HepG2 (cell line): ENCODE results near the gene NEUROD4. TPM values are rescaled to one million over a fixed set of nuclear protein-coding genes. Genes with fewer than 3 reads are reported as not detected.

Source experiments
- ATAC-seq: fragments of 200-7000 bp; cut with Tn5 transposase; 3 replicates; pipeline ENCODE4 v1.9.1; 2020; ENCODE audit warnings: mild to moderate bottlenecking, moderate library complexity
- BruUV-seq: library from RNA; stranded (reverse); fragments of 400-500 nt; replicated peaks from 2 replicates; lab custom pipeline; 2021; lab: Mats Ljungman, UMichigan
- CTCF ChIA-PET: fragments of 300-600 bp; formaldehyde crosslinking; extraction: SDS; loops from one replicate; lab custom pipeline; 2021; ENCODE audit warnings: low total read pairs, inconsistent platforms, low intra/inter-chr PET ratio; lab: Yijun Ruan, JAX
- POLR2A ChIA-PET: fragments of 350-600 bp; sonication (Branson Sonifier 250); formaldehyde crosslinking; loops from one replicate; lab custom pipeline; 2020; ENCODE audit warnings: antibody characterized with exemption, inconsistent platforms; lab: Yijun Ruan, JAX
- DNase-seq: peaks from one replicate; pipeline ENCODE4 v3.0.0-alpha.2; 2015; ENCODE audit warnings: low spot score
- FAIRE-seq: peaks from 3 replicates; lab custom pipeline; 2011; peaks lifted over from hg19 to GRCh38; lab: Jason Lieb, UNC
- H2AFZ ChIP-seq: one replicate; pipeline ENCODE4 v1.6.1; 2011; ENCODE audit warnings: low read length, inconsistent platforms
- H3K27ac ChIP-seq: fragments of 300-600 bp; 3 replicates; pipeline ENCODE4 v1.8.0; 2011; ENCODE audit warnings: mixed run types, mild to moderate bottlenecking, mixed read lengths, low read length, inconsistent platforms; ENCODE audit not compliant: insufficient read depth; ENCODE audit errors: extremely low read length
- H3K27me3 ChIP-seq, 2 experiments: fragments of 200-600 bp in 1 of 2; 2 replicates in 1 of 2; 3 replicates in 1 of 2; pipeline versions ENCODE4 v1.6.0 to v1.8.0; 2011; ENCODE audit warnings: low read length in 2 of 2, mild to moderate bottlenecking in 2 of 2, moderate library complexity in 2 of 2, inconsistent platforms in 1 of 2; ENCODE audit not compliant: insufficient read depth in 2 of 2, control insufficient read depth in 1 of 2
- H3K36me3 ChIP-seq, 2 experiments: fragments of 200-600 bp in 1 of 2; replicated peaks in 1 of 2; 2 replicates in 1 of 2; 3 replicates in 1 of 2; pipeline versions ENCODE4 v1.5.1 to v1.8.0; 2011; ENCODE audit warnings: low read length in 2 of 2, inconsistent platforms in 1 of 2; ENCODE audit not compliant: insufficient read depth in 2 of 2, control insufficient read depth in 1 of 2
- H3K4me1 ChIP-seq: 2 replicates; pipeline ENCODE4 v1.5.1; 2012; ENCODE audit warnings: low read length, inconsistent platforms; ENCODE audit not compliant: insufficient read depth
- H3K4me2 ChIP-seq: 2 replicates; pipeline ENCODE4 v1.6.0; 2011; ENCODE audit warnings: low read depth, low read length, inconsistent platforms
- H3K4me3 ChIP-seq, 3 experiments: fragments of 200-600 bp in 1 of 3; sonication (generic), shearing (Covaris generic) in 1 of 3; replicated peaks in 1 of 3; 2 replicates each; pipeline ENCODE4 v1.5.1; 2011 to 2016; ENCODE audit warnings: low read length in 3 of 3, inconsistent platforms in 2 of 3, low read depth in 2 of 3, mild to moderate bottlenecking in 2 of 3, control low read depth in 1 of 3, mixed read lengths in 1 of 3; ENCODE audit not compliant: insufficient read depth in 1 of 3
- H3K79me2 ChIP-seq: one replicate; pipeline ENCODE4 v1.6.1; 2011; ENCODE audit warnings: low read length, inconsistent platforms; ENCODE audit not compliant: insufficient read depth
- H3K9ac ChIP-seq: 2 replicates; pipeline ENCODE4 v1.6.0; 2011; ENCODE audit warnings: mild to moderate bottlenecking, low read depth, low read length, inconsistent platforms; ENCODE audit not compliant: insufficient read depth
- H3K9me3 ChIP-seq: 2 replicates; pipeline ENCODE4 v1.5.1; 2012; ENCODE audit warnings: mild to moderate bottlenecking, low read length
- H4K20me1 ChIP-seq: 2 replicates; pipeline ENCODE4 v1.6.0; 2011; ENCODE audit warnings: inconsistent platforms, mild to moderate bottlenecking, low read length, moderate library complexity; ENCODE audit not compliant: insufficient read depth
- IRF2 ChIP-seq: IDR thresholded peaks from 2 replicates; pipeline ENCODE4 v1.6.1; 2018; ENCODE audit warnings: missing genetic modification reagents, missing compliant biosample characterization
- JUNB ChIP-seq: sonication (generic); formaldehyde crosslinking; IDR thresholded peaks from 2 replicates; pipeline ENCODE4 v1.8.0; 2022; ENCODE audit warnings: missing genetic modification reagents, mild to moderate bottlenecking, borderline replicate concordance
- MIER3 ChIP-seq: IDR thresholded peaks from 2 replicates; pipeline ENCODE4 v1.6.1; 2016; ENCODE audit warnings: missing compliant biosample characterization, borderline replicate concordance
- PBX3 ChIP-seq: sonication (generic); formaldehyde crosslinking; IDR thresholded peaks from 2 replicates; pipeline ENCODE4 v1.8.1; 2023; ENCODE audit warnings: missing genetic modification reagents, inconsistent platforms, borderline replicate concordance
- RFXAP ChIP-seq: sonication (generic); formaldehyde crosslinking; IDR thresholded peaks from 2 replicates; pipeline ENCODE4 v1.4.0; 2020; ENCODE audit warnings: missing genetic modification reagents, borderline replicate concordance
- SOX13 ChIP-seq, 3 experiments: fragments of 450-650 bp in 1 of 3; sonication (generic) in 1 of 3; formaldehyde crosslinking in 1 of 3; IDR thresholded peaks in 2 of 3; conservative IDR thresholded peaks in 1 of 3; 2 replicates each; pipeline versions ENCODE4 v1.5.0 to v1.6.1; 2016 to 2020; ENCODE audit warnings: antibody characterized with exemption in 1 of 3, mild to moderate bottlenecking in 1 of 3, missing compliant biosample characterization in 1 of 3, missing genetic modification reagents in 1 of 3, moderate library complexity in 1 of 3
- ZSCAN5A ChIP-seq: sonication (generic); formaldehyde crosslinking; IDR thresholded peaks from 2 replicates; pipeline ENCODE4 v1.8.0; 2022; ENCODE audit warnings: mild to moderate bottlenecking, missing genetic modification reagents, borderline replicate concordance
- WGBS: methylation state at CpG from one replicate; pipeline ENCODE4 v1.1.6; 2017; ENCODE audit warnings: low lambda C conversion rate; 5-methylcytosine and 5-hydroxymethylcytosine counted together
- in situ Hi-C: cut with HindIII; loops from 2 replicates; pipeline ENCODE4 v1.10.0; 2017; ENCODE audit warnings: low pct_unique_long_range_greater_than_20kb; ENCODE audit not compliant: extremely low pct_ligation_motif_present
- intact Hi-C: fragments of 100-400 bp; cut with micrococcal nuclease; formaldehyde crosslinking; loops from one replicate; pipeline ENCODE4 v1.10.0; 2022; ENCODE audit not compliant: unreplicated experiment
- polyA plus RNA-seq, 8 experiments: library from polyadenylated mRNA; depleted of rRNA in 3 of 8; stranded (reverse) in 7 of 8; unstranded in 1 of 8; fragments of >200 nt; fragmentation: Illumina TruSeq in 4 of 8; extraction: Trizol in 4 of 8; gene quantifications; 2 replicates each; pipeline versions ENCODE4 v1.2.1 to v1.2.3, GENCODE V29; 2011 to 2016; ENCODE audit warnings: low read depth in 4 of 8, missing spikeins in 1 of 8, mixed read lengths in 1 of 8; ENCODE audit not compliant: insufficient read depth in 1 of 8
- total RNA-seq, 5 experiments: library from RNA; depleted of rRNA; stranded (reverse); fragments of >200 nt; fragmentation: Illumina TruSeq; extraction: Trizol; gene quantifications; 2 replicates each; pipeline ENCODE4 v1.2.3, GENCODE V29; 2016; ENCODE audit warnings: low read depth in 1 of 5

NEUROD4 gene
- total and polyA plus RNA-seq, 2 of the 13 experiments (the other 11 are each of a cell fraction or from before 2014, with no cell fraction given): not detected

GRCh38 chr12:55036326-55037115 is 16.7 kb downstream of the NEUROD4 start:
- CTCF ChIA-PET: no interaction called here
- H3K27me3 ChIP-seq: peaks cover 1 to 22% of the 10 kb centered on the region in 2 experiments; a peak in 1 of 5 replicates
- no TSS peak for BruUV-seq

More at GRCh38 chr12:55036326-55037115, 16.7 kb downstream of the NEUROD4 start:
- no peak overlapping the region for H3K4me3 ChIP-seq
- DNase-seq: no peak
- FAIRE-seq: no peak
- no peak overlapping the region for H3K4me2 ChIP-seq
- no peaks in the 10 kb centered on the region for H4K20me1 ChIP-seq
- in situ Hi-C loops (no loop called here), intact Hi-C loops (no loop called here)
- no peak for TF ChIP-seq ZSCAN5A (CRISPR knock-in tag)
- no peak for TF ChIP-seq JUNB (CRISPR knock-in tag)
- no peak for TF ChIP-seq SOX13 (IDR thresholded peaks at IDR 0.05)
- TF ChIP-seq SOX13 (CRISPR knock-in tag; conservative IDR thresholded peaks at IDR 0.05 in 1 of 2, IDR thresholded peaks at IDR 0.05 in 1 of 2): no peak
- no peak for TF ChIP-seq PBX3
- TF ChIP-seq MIER3: no peak
- no peak for TF ChIP-seq IRF2 (CRISPR knock-in tag)
- TF ChIP-seq RFXAP (CRISPR knock-in tag): no peak
- no peaks in the 10 kb centered on the region for H3K4me1 ChIP-seq
- no peak overlapping the region for H3K9ac ChIP-seq
- H3K36me3 ChIP-seq: no peaks in the 10 kb centered on the region
- H2AFZ ChIP-seq: no peak overlapping the region
- no peak for ATAC-seq
- no peaks in the 10 kb centered on the region for H3K79me2 ChIP-seq
- POLR2A ChIA-PET: no interaction called here
- under 1% methylated on average over 5 of the region's 5 CpGs for WGBS
- no peaks in the 10 kb centered on the region for H3K9me3 ChIP-seq
- no peak overlapping the region for H3K27ac ChIP-seq
